Hematopoietic multipotent progenitor cell treated with erythropoietin and hydrocortisone succinate and interleukin-3 and kit ligand, for 17 days (in vitro differentiated cells): Measurements from ENCODE around the gene ADIPOR2.
"Not testable (repeated sequence)": the region's sequence is repeated elsewhere in the genome, so short reads cannot be mapped to it uniquely, and the experiment has no call there.

Source experiments
- DNase-seq: peaks from one replicate; pipeline ENCODE4 v3.0.0-alpha.2; 2015; ENCODE audit warnings: low spot score

Gene ADIPOR2

DNA sequence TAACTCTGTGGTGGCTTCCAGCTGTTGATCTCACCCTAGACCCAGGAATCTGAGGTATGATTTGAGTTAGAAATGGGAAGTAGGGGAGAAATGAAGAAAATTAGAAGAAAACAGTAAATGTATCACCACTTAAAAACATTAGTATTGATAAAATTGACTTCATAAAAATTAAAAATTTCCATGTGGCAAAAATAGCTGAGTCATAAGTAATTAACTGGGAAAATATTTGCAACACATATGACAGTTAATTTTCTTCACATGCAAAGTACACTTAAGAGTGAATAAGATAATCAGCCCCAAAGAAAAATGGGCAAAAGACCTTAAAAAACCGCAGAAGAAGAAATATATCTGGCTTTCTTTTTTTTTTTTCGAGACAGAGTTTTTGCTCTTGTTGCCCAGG lies 25.5 kb upstream of the ADIPOR2 start:
- peak; percentile 35 for DNase-seq

DNA sequence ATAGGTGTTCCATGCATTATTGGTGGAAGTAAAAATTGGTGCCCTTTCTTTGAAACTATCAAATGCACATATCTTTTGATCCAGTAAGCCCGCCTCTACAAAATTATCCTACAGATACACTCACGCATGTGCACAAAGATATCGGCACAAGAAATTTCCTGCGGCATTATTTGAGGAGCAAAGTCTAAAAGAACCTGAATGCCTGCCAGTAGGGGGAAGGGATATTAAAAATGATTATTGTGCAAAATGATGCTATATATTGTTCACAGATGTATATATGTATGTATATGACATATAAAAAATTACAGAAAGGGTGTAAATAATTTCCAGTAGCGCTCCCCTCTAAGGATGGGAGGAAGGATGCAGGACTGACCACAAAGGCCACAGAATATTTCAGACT lies 24.7 kb upstream of the ADIPOR2 start:
- DNase-seq, result peak; percentile 60

DNA sequence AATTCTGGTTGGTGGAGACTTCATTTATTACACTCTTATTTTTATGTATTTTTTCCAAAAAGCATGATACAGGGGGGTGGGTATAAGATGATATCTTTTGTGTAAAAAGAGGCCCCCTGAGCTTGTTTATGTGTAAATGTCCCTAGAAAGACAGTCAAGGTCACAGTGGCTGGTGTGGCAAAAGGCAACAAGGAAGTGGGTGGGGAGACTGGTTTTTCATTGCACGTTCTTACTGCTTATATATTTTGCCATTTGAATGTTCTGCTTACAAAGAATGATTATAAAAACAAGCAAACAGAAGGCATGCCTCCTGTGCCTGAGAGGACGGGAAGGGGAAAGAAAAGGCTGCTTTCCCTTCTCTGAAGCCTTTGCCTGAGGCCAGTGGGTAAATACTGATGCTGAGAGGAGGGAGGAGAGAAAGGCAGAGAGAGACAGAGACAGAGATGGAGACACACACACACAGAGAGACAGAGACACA lies 24.1 kb upstream of the ADIPOR2 start:
- DNase-seq, result peak; percentile 30

- DNase-seq, result peak; percentile 44
Observed at GRCh38 chr12:1668833-1669543, 21.9 kb upstream of the ADIPOR2 start.

GRCh38 chr12:1670358-1671268 lies 20.3 kb upstream of the ADIPOR2 start:
- no peak for DNase-seq

GRCh38 chr12:1676043-1676442 lies 14.8 kb upstream of the ADIPOR2 start:
- no peak for DNase-seq

DNA sequence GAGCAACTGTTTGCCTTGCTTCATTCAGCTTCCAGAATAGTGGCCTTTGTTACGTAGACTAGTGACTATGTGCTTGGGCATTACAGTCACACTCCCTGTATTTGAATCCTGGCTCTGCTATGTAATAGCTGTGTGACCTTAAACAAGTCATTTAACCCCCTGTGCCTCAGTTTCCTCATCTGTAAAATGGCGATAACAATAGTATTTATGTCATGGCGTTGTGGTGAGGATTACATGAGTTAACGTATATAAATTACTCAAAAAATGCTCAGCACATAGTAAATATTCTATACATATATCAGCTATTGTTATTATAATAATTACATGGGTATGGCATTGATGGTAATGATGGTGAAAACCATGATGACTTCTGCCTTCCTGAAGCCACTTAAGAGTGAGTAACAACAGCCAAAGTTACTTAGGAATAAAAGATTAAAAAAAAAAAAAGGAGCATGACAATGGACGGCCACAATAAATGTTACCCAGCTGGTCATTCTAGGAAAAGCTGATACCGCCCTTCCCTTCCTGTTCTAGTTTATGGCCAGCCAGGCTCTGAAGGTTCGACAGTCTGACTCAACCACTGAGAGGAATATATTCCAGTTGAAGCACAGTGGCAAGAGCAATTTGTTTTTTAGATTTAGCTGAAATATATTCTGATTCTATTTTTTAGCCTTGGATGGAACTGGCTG lies 9.9 kb upstream of the ADIPOR2 start:
- no peak for DNase-seq

DNA sequence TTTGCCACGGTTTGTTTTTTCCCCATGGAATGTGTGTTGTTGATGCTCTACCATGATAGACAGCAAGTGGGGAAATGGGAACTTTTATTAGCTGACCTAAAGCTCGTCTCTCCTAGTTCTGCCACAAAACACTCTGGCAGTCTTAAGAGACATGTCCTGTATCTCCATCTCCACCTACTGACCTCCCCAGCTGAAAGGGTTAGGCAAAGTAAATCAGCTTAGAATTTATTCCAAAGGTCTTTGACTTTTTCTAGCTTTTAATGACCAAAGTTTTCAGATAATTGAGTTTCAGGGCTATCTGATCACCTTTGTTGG lies 9.4 kb upstream of the ADIPOR2 start:
- no peak for DNase-seq

DNA sequence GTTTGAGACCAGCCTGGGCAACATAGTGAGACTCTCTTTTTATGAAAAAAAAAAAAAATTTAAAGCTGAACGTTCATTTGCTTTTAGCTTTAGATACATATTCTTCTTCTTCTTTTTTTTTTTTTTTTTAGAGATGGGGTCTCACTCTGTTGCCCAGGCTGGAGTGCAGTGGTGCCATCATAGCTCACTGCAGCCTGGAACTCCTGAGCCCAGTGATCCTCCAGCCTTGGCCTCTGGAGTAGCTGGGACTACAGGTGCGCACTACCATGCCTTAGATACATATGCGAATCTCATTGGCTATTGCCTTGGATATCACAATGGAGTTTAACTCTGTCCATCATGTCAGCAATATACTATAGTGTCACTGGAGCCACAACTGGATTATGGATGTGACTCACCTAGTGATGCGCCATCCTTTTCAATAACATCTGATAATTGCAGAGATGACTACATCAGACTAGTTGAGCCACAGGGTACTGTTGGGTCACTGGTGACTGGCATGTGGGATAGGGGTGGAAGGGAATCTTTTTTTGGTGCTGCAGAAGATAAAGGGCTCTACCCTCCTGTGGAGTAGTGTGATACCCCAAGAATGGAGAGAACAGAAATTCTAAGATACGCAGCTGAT lies 2.7 kb upstream of the ADIPOR2 start:
- no peak for DNase-seq

GRCh38 chr12:1691123-1692007 lies 495 bp downstream of the ADIPOR2 start:
- DNase-seq, result peak; percentile 62

GRCh38 chr12:1692226-1692625 lies 1.4 kb downstream of the ADIPOR2 start:
- DNase-seq, result peak; percentile 45

- no peak for DNase-seq
Observed at GRCh38 chr12:1692895-1693610, 2.2 kb downstream of the ADIPOR2 start.

DNA sequence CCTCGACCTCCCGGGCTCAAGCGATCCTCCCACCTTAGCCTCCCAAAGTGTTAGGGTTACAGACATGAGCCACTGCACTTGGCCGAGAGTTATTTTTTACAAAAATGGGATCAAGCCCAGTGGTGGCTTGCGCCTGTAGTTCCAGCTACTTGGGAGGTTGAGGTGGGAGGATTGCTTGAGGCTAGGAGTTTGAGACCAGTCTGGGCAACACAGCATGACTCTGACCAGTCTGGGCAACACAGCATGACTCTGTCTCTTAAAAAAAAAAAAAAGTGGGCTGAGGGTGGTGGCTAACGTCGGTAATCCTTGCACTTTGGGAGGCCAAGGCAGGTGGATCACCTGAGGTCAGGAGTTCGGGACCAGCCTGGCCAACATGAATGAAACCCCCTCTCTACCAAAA lies 4.2 kb downstream of the ADIPOR2 start:
- not testable (repeated sequence) for DNase-seq

GRCh38 chr12:1695886-1696670 lies 5.2 kb downstream of the ADIPOR2 start:
- no peak for DNase-seq

GRCh38 chr12:1696800-1697199 lies 5.9 kb downstream of the ADIPOR2 start:
- no peak for DNase-seq

GRCh38 chr12:1697271-1697670 lies 6.4 kb downstream of the ADIPOR2 start:
- no peak for DNase-seq

DNA sequence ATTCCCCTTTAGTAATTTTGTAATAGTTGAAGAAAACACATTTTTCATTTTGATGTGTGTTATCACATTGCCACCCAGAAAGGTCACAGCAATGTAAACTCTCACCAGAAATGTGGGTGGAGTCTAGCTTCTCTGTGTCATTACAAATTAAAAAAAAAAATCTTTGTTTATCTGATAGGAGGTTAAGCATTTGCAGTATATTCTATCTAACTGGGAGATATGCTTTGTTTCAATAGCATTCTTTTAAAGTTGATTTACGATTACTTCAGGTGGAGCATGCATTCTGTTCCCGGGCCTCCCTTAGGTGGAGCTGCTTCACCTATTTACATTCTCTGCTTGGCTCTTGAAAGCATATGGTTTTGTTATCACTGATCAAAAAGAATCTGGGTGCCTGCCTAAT lies 7.8 kb downstream of the ADIPOR2 start:
- DNase-seq, result peak; percentile 37

DNA sequence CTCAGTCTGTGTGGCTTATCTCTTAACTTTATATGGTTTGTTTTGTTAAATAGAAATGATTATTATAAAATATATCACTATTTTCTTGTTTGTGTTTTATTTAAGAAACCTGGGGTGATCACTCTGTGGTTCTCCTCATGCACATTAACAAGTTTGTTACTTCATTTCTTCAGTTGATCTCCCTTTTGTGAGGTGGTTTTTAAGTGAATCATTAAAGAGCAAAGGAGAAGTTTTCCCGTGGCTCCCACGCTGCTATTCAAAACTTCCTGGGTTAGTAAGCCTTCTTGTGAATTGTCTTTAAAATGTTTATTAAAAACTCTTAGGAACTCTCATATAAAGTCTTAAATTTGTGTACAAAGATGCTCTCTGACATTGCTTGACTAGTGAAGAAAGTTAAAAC lies 11.8 kb downstream of the ADIPOR2 start:
- DNase-seq, result no peak

DNA sequence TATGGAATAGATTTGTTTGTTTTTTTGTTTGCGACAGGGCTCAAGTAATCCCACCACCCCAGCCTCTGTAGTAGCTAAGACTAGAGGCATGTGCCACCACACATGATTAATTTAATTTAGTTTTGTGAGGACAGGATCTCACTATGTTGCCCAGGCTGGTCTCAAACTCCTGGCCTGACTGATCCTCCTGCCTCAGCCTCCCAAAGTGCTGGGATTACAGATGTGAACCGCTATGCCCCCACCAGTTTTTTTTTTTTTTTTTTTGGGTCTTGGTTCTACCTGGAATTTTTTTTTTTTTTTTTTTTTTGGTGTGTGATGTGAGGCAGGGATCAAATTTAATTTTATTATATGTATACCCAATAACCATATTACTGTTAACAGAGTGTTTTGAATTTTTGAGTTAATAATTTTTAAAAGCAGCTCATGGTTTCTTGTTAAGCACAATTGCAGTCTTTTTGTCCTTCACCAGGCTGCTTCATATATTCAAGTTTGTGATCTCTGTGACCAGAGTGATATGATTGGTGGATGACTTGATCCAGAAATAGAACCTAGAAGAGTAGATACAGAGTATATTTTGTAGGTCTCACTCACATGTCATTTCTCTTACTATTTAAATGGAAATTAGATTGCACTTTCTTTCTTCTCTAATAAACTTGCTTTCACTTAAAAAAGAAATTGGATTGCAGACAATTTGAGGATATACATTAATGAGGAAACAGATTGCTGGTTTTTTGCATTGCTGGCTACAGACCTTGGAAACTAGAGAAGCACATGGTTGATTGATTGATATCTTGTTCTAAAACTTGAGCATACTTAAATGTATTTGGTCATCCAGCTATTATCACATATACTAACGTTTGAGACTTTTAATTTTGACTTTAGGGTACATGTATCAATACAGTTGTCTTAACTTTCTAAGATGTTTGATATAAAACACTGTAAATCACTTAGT lies 13.2 kb downstream of the ADIPOR2 start:
- no peak for DNase-seq
